ENCODE data around the gene KLHL26.

DNA sequence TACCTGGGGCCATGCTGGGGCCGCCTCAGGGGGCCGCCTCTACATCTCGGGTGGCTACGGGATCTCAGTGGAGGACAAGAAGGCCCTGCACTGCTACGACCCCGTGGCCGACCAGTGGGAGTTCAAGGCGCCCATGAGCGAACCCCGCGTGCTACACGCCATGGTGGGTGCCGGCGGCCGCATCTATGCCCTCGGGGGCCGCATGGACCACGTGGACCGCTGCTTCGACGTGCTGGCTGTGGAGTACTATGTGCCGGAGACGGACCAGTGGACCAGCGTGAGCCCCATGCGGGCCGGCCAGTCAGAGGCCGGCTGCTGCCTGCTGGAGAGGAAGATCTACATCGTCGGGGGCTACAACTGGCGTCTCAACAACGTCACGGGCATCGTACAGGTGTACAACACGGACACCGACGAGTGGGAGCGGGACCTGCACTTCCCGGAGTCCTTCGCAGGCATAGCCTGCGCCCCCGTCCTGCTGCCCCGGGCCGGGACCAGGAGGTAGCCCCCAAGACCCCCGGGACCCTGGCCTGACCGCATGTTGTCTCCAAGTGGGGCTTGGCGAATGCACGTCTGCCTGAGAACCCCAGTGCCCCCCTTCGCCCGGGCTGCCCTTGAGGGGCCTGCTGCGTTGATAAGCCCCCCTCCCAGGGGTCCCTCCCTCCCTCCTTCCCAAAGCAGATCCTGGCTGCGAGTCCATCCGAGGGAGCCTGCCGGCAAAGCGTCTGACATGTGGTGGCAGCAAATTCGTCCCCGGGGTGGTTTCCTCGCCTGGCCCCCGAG is 32.1 kb downstream of the KLHL26 start:
- TF ChIP-seq, protein P1, sequence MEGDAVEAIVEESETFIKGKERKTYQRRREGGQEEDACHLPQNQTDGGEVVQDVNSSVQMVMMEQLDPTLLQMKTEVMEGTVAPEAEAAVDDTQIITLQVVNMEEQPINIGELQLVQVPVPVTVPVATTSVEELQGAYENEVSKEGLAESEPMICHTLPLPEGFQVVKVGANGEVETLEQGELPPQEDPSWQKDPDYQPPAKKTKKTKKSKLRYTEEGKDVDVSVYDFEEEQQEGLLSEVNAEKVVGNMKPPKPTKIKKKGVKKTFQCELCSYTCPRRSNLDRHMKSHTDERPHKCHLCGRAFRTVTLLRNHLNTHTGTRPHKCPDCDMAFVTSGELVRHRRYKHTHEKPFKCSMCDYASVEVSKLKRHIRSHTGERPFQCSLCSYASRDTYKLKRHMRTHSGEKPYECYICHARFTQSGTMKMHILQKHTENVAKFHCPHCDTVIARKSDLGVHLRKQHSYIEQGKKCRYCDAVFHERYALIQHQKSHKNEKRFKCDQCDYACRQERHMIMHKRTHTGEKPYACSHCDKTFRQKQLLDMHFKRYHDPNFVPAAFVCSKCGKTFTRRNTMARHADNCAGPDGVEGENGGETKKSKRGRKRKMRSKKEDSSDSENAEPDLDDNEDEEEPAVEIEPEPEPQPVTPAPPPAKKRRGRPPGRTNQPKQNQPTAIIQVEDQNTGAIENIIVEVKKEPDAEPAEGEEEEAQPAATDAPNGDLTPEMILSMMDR (conservative IDR thresholded peaks at IDR 0.05; ENCODE audit: low read depth, low read length), result no peak
- TF ChIP-seq EZH2 (IDR thresholded peaks at IDR 0.05; ENCODE audit: low read length, unreplicated experiment), result no peak
